IMR-90 (cell line): ENCODE measurements around the gene DAAM1. TPM values are rescaled to one million over a fixed set of nuclear protein-coding genes. Genes with fewer than 3 reads are reported as not detected.

Experiments
- ATAC-seq: fragments of 200-7000 bp; cut with Tn5 transposase; 2 replicates; pipeline ENCODE4 v1.9.1; 2020; ENCODE audit warnings: low read depth, mild to moderate bottlenecking, moderate library complexity
- BruUV-seq: library from RNA; stranded (reverse); fragments of 400-500 nt; replicated peaks from 2 replicates; lab custom pipeline; 2021; lab: Mats Ljungman, UMichigan
- CTCF ChIA-PET: fragments of 300-600 bp; formaldehyde crosslinking; extraction: SDS; loops from one replicate; lab custom pipeline; 2021; ENCODE audit warnings: antibody characterized with exemption; lab: Yijun Ruan, JAX
- POLR2A ChIA-PET: fragments of 300-600 bp; sonication (Branson Sonifier 250); formaldehyde crosslinking; loops from one replicate; lab custom pipeline; 2022; ENCODE audit warnings: antibody characterized with exemption; ENCODE audit not compliant: unreplicated experiment; lab: Charles Lee
- DNase-seq: peaks from one replicate; pipeline ENCODE4 v3.0.0; 2013
- H2AFZ ChIP-seq: replicated peaks from 2 replicates; pipeline ENCODE3; 2013; ENCODE audit warnings: low read length, mild to moderate bottlenecking; ENCODE audit not compliant: poor library complexity
- H2AK5ac ChIP-seq: 2 replicates; pipeline ENCODE4 v1.6.1; 2013; ENCODE audit warnings: low read depth, low read length, inconsistent platforms
- H2AK9ac ChIP-seq: replicated peaks from 2 replicates; pipeline ENCODE3; 2013; ENCODE audit warnings: mild to moderate bottlenecking, low read depth, low read length, moderate library complexity; ENCODE audit not compliant: poor library complexity
- H2BK120ac ChIP-seq: 2 replicates; pipeline ENCODE4 v1.6.1; 2013; ENCODE audit warnings: low read depth, low read length, inconsistent platforms
- H2BK15ac ChIP-seq: 3 replicates; pipeline ENCODE4 v1.6.1; 2013; ENCODE audit warnings: low read depth, low read length, inconsistent platforms
- H2BK20ac ChIP-seq: 2 replicates; pipeline ENCODE4 v1.6.1; 2013; ENCODE audit warnings: low read depth, mild to moderate bottlenecking, inconsistent platforms, low read length, moderate library complexity
- H2BK5ac ChIP-seq: 2 replicates; pipeline ENCODE4 v1.6.1; 2013; ENCODE audit warnings: mild to moderate bottlenecking, low read depth, low read length, inconsistent platforms; ENCODE audit not compliant: poor library complexity, severe bottlenecking
- H3K14ac ChIP-seq: replicated peaks from 2 replicates; pipeline ENCODE4 v1.6.1; 2013; ENCODE audit warnings: low read depth, low read length, inconsistent platforms
- H3K18ac ChIP-seq: 2 replicates; pipeline ENCODE4 v1.6.1; 2013; ENCODE audit warnings: low read depth, low read length, control low read depth
- H3K23ac ChIP-seq: 2 replicates; pipeline ENCODE4 v1.6.1; 2013; ENCODE audit warnings: low read depth, low read length, inconsistent platforms
- H3K27ac ChIP-seq: 2 replicates; pipeline ENCODE4 v1.5.1; 2013; ENCODE audit warnings: mild to moderate bottlenecking, control low read depth, low read length; ENCODE audit not compliant: insufficient read depth
- H3K27me3 ChIP-seq: 2 replicates; pipeline ENCODE4 v1.6.1; 2013; ENCODE audit warnings: low read length; ENCODE audit not compliant: control insufficient read depth, insufficient read depth
- H3K36me3 ChIP-seq: 2 replicates; pipeline ENCODE4 v1.6.1; 2013; ENCODE audit warnings: low read length, mixed read lengths; ENCODE audit not compliant: control insufficient read depth, insufficient read depth
- H3K4ac ChIP-seq: 2 replicates; pipeline ENCODE4 v1.6.1; 2013; ENCODE audit warnings: low read depth, low read length, inconsistent platforms
- H3K4me1 ChIP-seq: 2 replicates; pipeline ENCODE4 v1.6.1; 2013; ENCODE audit warnings: low read length, mixed read lengths; ENCODE audit not compliant: control insufficient read depth, insufficient read depth
- H3K4me2 ChIP-seq: 2 replicates; pipeline ENCODE4 v1.6.1; 2013; ENCODE audit warnings: low read depth, mild to moderate bottlenecking, control low read depth, low read length, moderate library complexity
- H3K4me3 ChIP-seq: 2 replicates; pipeline ENCODE4 v1.5.1; 2013; ENCODE audit warnings: low read depth, mild to moderate bottlenecking, control low read depth, low read length, moderate library complexity; ENCODE audit not compliant: insufficient read depth
- H3K56ac ChIP-seq: 2 replicates; pipeline ENCODE4 v1.6.1; 2013; ENCODE audit warnings: low read length, inconsistent platforms; ENCODE audit not compliant: insufficient read depth; ENCODE audit errors: extremely low read depth
- H3K79me1 ChIP-seq, 2 experiments: 2 replicates each; pipeline ENCODE4 v1.6.1; 2013; ENCODE audit warnings: low read length in 2 of 2, inconsistent platforms in 1 of 2, low read depth in 1 of 2
- H3K9ac ChIP-seq: 2 replicates; pipeline ENCODE4 v1.6.1; 2013; ENCODE audit warnings: low read depth, low read length, control low read depth
- H3K9me1 ChIP-seq: 2 replicates; pipeline ENCODE4 v1.6.1; 2013; ENCODE audit warnings: low read length, inconsistent platforms; ENCODE audit not compliant: insufficient read depth
- H3K9me3 ChIP-seq: 2 replicates; pipeline ENCODE4 v1.6.1; 2013; ENCODE audit warnings: low read length; ENCODE audit not compliant: control insufficient read depth, insufficient read depth
- H4K20me1 ChIP-seq: 2 replicates; pipeline ENCODE4 v1.6.1; 2013; ENCODE audit warnings: low read length, inconsistent platforms; ENCODE audit not compliant: insufficient read depth
- H4K5ac ChIP-seq: 2 replicates; pipeline ENCODE4 v1.6.1; 2013; ENCODE audit warnings: mild to moderate bottlenecking, low read depth, low read length, control low read depth
- H4K8ac ChIP-seq, 2 experiments: 2 replicates each; pipeline ENCODE4 v1.6.1; 2013; ENCODE audit warnings: low read depth in 2 of 2, low read length in 2 of 2, control low read depth in 1 of 2, inconsistent platforms in 1 of 2
- H4K91ac ChIP-seq: 2 replicates; pipeline ENCODE4 v1.6.1; 2013; ENCODE audit warnings: low read depth, low read length, inconsistent platforms; ENCODE audit not compliant: insufficient read depth
- ELK1 ChIP-seq: fragments of 150-350 bp; IDR thresholded peaks from 2 replicates; pipeline ENCODE4 v1.6.1; 2016; ENCODE audit warnings: low read depth, mild to moderate bottlenecking, low read length, moderate library complexity, borderline replicate concordance
- MAFK ChIP-seq: IDR thresholded peaks from 2 replicates; pipeline ENCODE4 v1.6.1; 2012; ENCODE audit warnings: low read depth, low read length, improper control_type of control experiment
- MAZ ChIP-seq: IDR thresholded peaks from 2 replicates; pipeline ENCODE4 v1.6.1; 2012; ENCODE audit warnings: low read depth, mild to moderate bottlenecking, low read length, improper control_type of control experiment, moderate library complexity, borderline replicate concordance
- POLR2A ChIP-seq: IDR thresholded peaks from 2 replicates; pipeline ENCODE4 v1.6.1; 2012; ENCODE audit warnings: mild to moderate bottlenecking, low read depth, low read length
- RCOR1 ChIP-seq: IDR thresholded peaks from 2 replicates; pipeline ENCODE4 v1.6.1; 2012; ENCODE audit warnings: mild to moderate bottlenecking, low read length, improper control_type of control experiment; ENCODE audit not compliant: insufficient replicate concordance
- RFX5 ChIP-seq: IDR thresholded peaks from 2 replicates; pipeline ENCODE4 v1.8.0; 2012; ENCODE audit warnings: low read depth, mild to moderate bottlenecking, low read length, moderate library complexity
- WGBS, 2 experiments: methylation state at CpG; one replicate each; pipeline versions ENCODE4 v1.1.5 to v1.1.7; 2013; ENCODE audit warnings: missing lambda C conversion rate in 2 of 2; ENCODE audit not compliant: insufficient read length in 1 of 2; ENCODE audit errors: extremely low coverage in 2 of 2; 5-methylcytosine and 5-hydroxymethylcytosine counted together
- dilution Hi-C: fragments of 300-500 bp; cut with HindIII; formaldehyde crosslinking; loops from one replicate; pipeline ENCODE4 v1.14.3; 2018; ENCODE audit warnings: low sequenced_read_pairs; ENCODE audit not compliant: unreplicated experiment
- in situ Hi-C: fragments of 300-500 bp; cut with MboI; formaldehyde crosslinking; loops from 3 replicates; pipeline ENCODE4 v1.14.3; 2019; ENCODE audit warnings: low sequenced_read_pairs, inconsistent platforms, mixed read lengths
- intact Hi-C: fragments of 100-400 bp; cut with micrococcal nuclease; formaldehyde crosslinking; loops from 2 replicates; pipeline ENCODE4 v1.10.0; 2022
- polyA plus RNA-seq, 3 experiments: library from polyadenylated mRNA; depleted of rRNA; stranded (reverse); fragments of >200 nt; gene quantifications; 2 replicates each; pipeline ENCODE4 v1.2.3, GENCODE V29; 2012; ENCODE audit warnings: low replicate concordance in 1 of 3
- total RNA-seq: library from RNA; depleted of rRNA; stranded (reverse); fragments of >200 nt; gene quantifications from 2 replicates; pipeline ENCODE4 v1.2.3, GENCODE V29; 2012

DAAM1 gene
- total and polyA plus RNA-seq, 2 of the 4 experiments (the other 2 are of a cell fraction) = 4.8 to 5.4 TPM

DNA sequence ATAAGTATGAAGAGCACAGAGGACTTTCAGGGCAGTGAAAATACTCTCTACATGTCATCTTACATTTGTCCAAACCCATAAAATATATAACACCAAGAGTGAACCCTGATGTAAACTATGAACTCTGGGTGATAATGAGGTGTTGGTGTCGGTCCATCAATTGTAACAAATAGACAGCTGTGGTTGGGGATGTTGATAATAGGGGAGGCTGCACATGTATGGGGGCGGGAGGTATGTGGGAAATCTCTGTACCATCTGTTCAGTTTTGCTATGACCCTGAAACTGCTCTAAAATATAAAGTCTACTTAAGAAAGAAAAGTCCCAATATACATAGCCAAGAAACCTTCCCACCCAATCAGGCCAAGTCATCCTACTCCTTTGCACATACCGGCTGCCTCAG is 188.2 kb downstream of the DAAM1 start:
- POLR2A ChIA-PET = no interaction called here

More for the DNA sequence above, 188.2 kb downstream of the DAAM1 start:
- no TSS peak for BruUV-seq
- H2BK20ac ChIP-seq = no peak overlapping the region
- H4K5ac ChIP-seq = no peak overlapping the region
- intact Hi-C loops = no loop called here
- no peak overlapping the region for H2BK120ac ChIP-seq
- H4K91ac ChIP-seq = no peak overlapping the region
- peaks cover 4% of the 10 kb centered on the region; the same call in 1 of the 2 replicates for H3K4me1 ChIP-seq
- DNase-seq (no peak), ATAC-seq (no peak)
- H3K36me3 ChIP-seq = no peaks in the 10 kb centered on the region
- WGBS, 2 experiments = 50% methylated on average over 1 of the region's 3 CpGs; no CpG with 5 or more reads in 1 of the 2 experiments
- no peak overlapping the region for H4K8ac ChIP-seq
- TF ChIP-seq ELK1 (no peak), RFX5 (no peak), MAZ (no peak), RCOR1 (no peak), MAFK (no peak), POLR2A (no peak)
- H2BK15ac ChIP-seq = no peak overlapping the region
- H2AK9ac ChIP-seq = no peak overlapping the region
- H2AFZ ChIP-seq = no peak overlapping the region
- no peak overlapping the region for H3K4me2 ChIP-seq
- H3K9me3 ChIP-seq = no peaks in the 10 kb centered on the region
- H3K27ac ChIP-seq = no peak overlapping the region
- no peaks in the 10 kb centered on the region for H3K79me1 ChIP-seq
- no peaks in the 10 kb centered on the region for H3K9me1 ChIP-seq
- H3K14ac ChIP-seq = no peak overlapping the region
- no peak overlapping the region for H3K4ac ChIP-seq
- CTCF ChIA-PET = no interaction called here
- dilution Hi-C loops = no loop called here
- no peak overlapping the region for H2AK5ac ChIP-seq
- in situ Hi-C loops = no loop called here
- H4K20me1 ChIP-seq = no peaks in the 10 kb centered on the region
- H3K9ac ChIP-seq = no peak overlapping the region
- no peak overlapping the region for H2BK5ac ChIP-seq
- H3K18ac ChIP-seq = peak overlapping the region; percentile 27; the same call in 1 of the 2 replicates
- no peak overlapping the region for H3K4me3 ChIP-seq
- H3K56ac ChIP-seq = no peak overlapping the region
- H3K27me3 ChIP-seq = no peaks in the 10 kb centered on the region
- no peak overlapping the region for H3K23ac ChIP-seq
